Endodermal cell (in vitro differentiated cells): ENCODE data around the gene UNC80. TPM values are rescaled to one million over a fixed set of nuclear protein-coding genes. Genes with fewer than 3 reads are reported as not detected.

ENCODE experiments used
- DNase-seq: peaks from one replicate; pipeline ENCODE4 v3.0.0-alpha.2; 2017
- H3K27ac ChIP-seq: 2 replicates; pipeline ENCODE4 v1.5.1; 2013; ENCODE audit warnings: mild to moderate bottlenecking, low read depth, low read length, moderate library complexity
- H3K27me3 ChIP-seq: 2 replicates; pipeline ENCODE4 v1.6.1; 2013; ENCODE audit warnings: mild to moderate bottlenecking, low read length, moderate library complexity; ENCODE audit not compliant: insufficient read depth, control insufficient read depth, poor library complexity, severe bottlenecking
- H3K36me3 ChIP-seq: 2 replicates; pipeline ENCODE4 v1.7.0; 2013; ENCODE audit warnings: mild to moderate bottlenecking, low read length, moderate library complexity; ENCODE audit not compliant: control insufficient read depth, insufficient read depth
- H3K4me1 ChIP-seq: one replicate; pipeline ENCODE4 v1.7.0; 2013; ENCODE audit warnings: low read length; ENCODE audit not compliant: control insufficient read depth, insufficient read depth
- H3K4me3 ChIP-seq: 2 replicates; pipeline ENCODE4 v1.5.1; 2013; ENCODE audit warnings: mild to moderate bottlenecking, low read length, moderate library complexity
- H3K9ac ChIP-seq: 2 replicates; pipeline ENCODE4 v1.6.1; 2013; ENCODE audit warnings: mild to moderate bottlenecking, low read length, moderate library complexity; ENCODE audit not compliant: poor library complexity, severe bottlenecking; ENCODE audit errors: extremely low read depth
- H3K9me3 ChIP-seq: 2 replicates; pipeline ENCODE4 v1.6.1; 2013; ENCODE audit warnings: mild to moderate bottlenecking, low read length, moderate library complexity; ENCODE audit not compliant: control insufficient read depth
- H3K27ac Mint-ChIP-seq: 2 replicates; pipeline ENCODE4 v1.8.0; 2020; ENCODE audit warnings: mixed read lengths
- H3K27me3 Mint-ChIP-seq: 2 replicates; pipeline ENCODE4 v1.8.0; 2021; ENCODE audit warnings: mild to moderate bottlenecking, mixed read lengths; ENCODE audit not compliant: insufficient read depth
- H3K36me3 Mint-ChIP-seq: 2 replicates; pipeline ENCODE4 v1.8.0; 2020; ENCODE audit warnings: low read depth, mixed read lengths
- H3K4me1 Mint-ChIP-seq: 2 replicates; pipeline ENCODE4 v1.8.0; 2020; ENCODE audit warnings: mixed read lengths
- H3K4me3 Mint-ChIP-seq: 2 replicates; pipeline ENCODE4 v1.8.0; 2020; ENCODE audit warnings: mild to moderate bottlenecking, moderate library complexity, mixed read lengths
- H3K9me3 Mint-ChIP-seq: 2 replicates; pipeline ENCODE4 v1.8.0; 2020; ENCODE audit warnings: mild to moderate bottlenecking, mixed read lengths
- CTCF ChIP-seq: fragments of 200-600 bp; sonication (generic); conservative IDR thresholded peaks from 2 replicates; pipeline ENCODE4 v1.5.0; 2021; ENCODE audit warnings: antibody characterized with exemption, mild to moderate bottlenecking
- WGBS, 2 experiments: methylation state at CpG; one replicate each; pipeline versions ENCODE4 v1.1.5 to v1.1.7; 2013; ENCODE audit warnings: missing lambda C conversion rate in 2 of 2, mixed read lengths in 1 of 2; ENCODE audit not compliant: insufficient coverage in 1 of 2, insufficient read length in 1 of 2; 5-methylcytosine and 5-hydroxymethylcytosine counted together
- total RNA-seq, 2 donors: library from RNA; stranded (reverse); fragmentation: NEBNext Ultra II Directional in 1 of 2; extraction: Animal tissue kit (Norgen Biotek cat#: 25700) in 1 of 2; gene quantifications; 2 replicates in 1 of 2; 3 replicates in 1 of 2; pipeline ENCODE4 v1.2.1, GENCODE V29; 2021

UNC80 gene
- total RNA-seq, 2 donors from 2014 or later = 0.15 to 0.55 TPM

GRCh38 chr2:209878701-209879100 lies 107.1 kb downstream of the UNC80 start:
- WGBS, 2 experiments = 82 to 100% methylated on average over 1 to 4 of the region's 4 CpGs
- H3K4me1 Mint-ChIP-seq = no peaks in the 10 kb centered on the region

GRCh38 chr2:209900638-209901037 lies 129.0 kb downstream of the UNC80 start:
- H3K4me1 ChIP-seq = no peaks in the 10 kb centered on the region
- no peaks in the 10 kb centered on the region for H3K4me1 Mint-ChIP-seq
- no CpG with 5 or more reads among the region's 1 CpG for WGBS, 2 experiments
- no peak overlapping the region for H3K27ac Mint-ChIP-seq
- no peaks in the 10 kb centered on the region for H3K27me3 Mint-ChIP-seq
- DNase-seq = no peak
- no peak overlapping the region for H3K27ac ChIP-seq
- H3K4me3 Mint-ChIP-seq = no peak overlapping the region
- TF ChIP-seq CTCF = no peak
- no peaks in the 10 kb centered on the region for H3K9me3 ChIP-seq
- H3K27me3 ChIP-seq = no peaks in the 10 kb centered on the region
- H3K9ac ChIP-seq = no peak overlapping the region
- H3K9me3 Mint-ChIP-seq = no peaks in the 10 kb centered on the region
- no peaks in the 10 kb centered on the region for H3K36me3 Mint-ChIP-seq
- no peaks in the 10 kb centered on the region for H3K36me3 ChIP-seq
- H3K4me3 ChIP-seq = no peak overlapping the region

More at GRCh38 chr2:209878701-209879100, 107.1 kb downstream of the UNC80 start:
- H3K9me3 ChIP-seq = no peaks in the 10 kb centered on the region
- H3K36me3 ChIP-seq = no peaks in the 10 kb centered on the region
- Mint-ChIP-seq H3K9me3 (no peaks in the 10 kb centered on the region), H3K27me3 (no peaks in the 10 kb centered on the region), H3K36me3 (no peaks in the 10 kb centered on the region), H3K27ac (no peak overlapping the region), H3K4me3 (no peak overlapping the region)
- no peak for DNase-seq
- no peak overlapping the region for H3K9ac ChIP-seq
- no peak overlapping the region for H3K27ac ChIP-seq
- no peak overlapping the region for H3K4me3 ChIP-seq
- H3K4me1 ChIP-seq = no peaks in the 10 kb centered on the region
- no peaks in the 10 kb centered on the region for H3K27me3 ChIP-seq
- no peak for TF ChIP-seq CTCF

GRCh38 chr2:209901172-209901571 lies 129.5 kb downstream of the UNC80 start:
- no peaks in the 10 kb centered on the region for H3K9me3 ChIP-seq
- H3K4me3 ChIP-seq = no peak overlapping the region
- TF ChIP-seq CTCF = no peak
- no peaks in the 10 kb centered on the region for H3K4me1 Mint-ChIP-seq
- H3K27me3 ChIP-seq = no peaks in the 10 kb centered on the region
- H3K36me3 ChIP-seq = no peaks in the 10 kb centered on the region
- H3K9me3 Mint-ChIP-seq = no peaks in the 10 kb centered on the region
- H3K9ac ChIP-seq = no peak overlapping the region
- H3K36me3 Mint-ChIP-seq = no peaks in the 10 kb centered on the region
- no peaks in the 10 kb centered on the region for H3K4me1 ChIP-seq
- no peak for DNase-seq
- no peak overlapping the region for H3K4me3 Mint-ChIP-seq
- WGBS, 2 experiments = 89 to 93% methylated on average over 2 of the region's 2 CpGs
- H3K27me3 Mint-ChIP-seq = no peaks in the 10 kb centered on the region
- no peak overlapping the region for H3K27ac ChIP-seq
- no peak overlapping the region for H3K27ac Mint-ChIP-seq
